NT2/D1 (cell line): ENCODE measurements around the gene RHOBTB1.

ENCODE experiments used
- SUZ12 ChIP-seq: IDR thresholded peaks from 2 replicates; pipeline ENCODE4 v1.6.1; 2011; ENCODE audit not compliant: insufficient read length, insufficient read depth; ENCODE audit errors: extremely low read depth
- YY1 ChIP-seq: IDR thresholded peaks from 2 replicates; pipeline ENCODE4 v1.6.1; 2011; ENCODE audit not compliant: insufficient read length, insufficient read depth
- ZNF274 ChIP-seq: IDR thresholded peaks from 2 replicates; pipeline ENCODE4 v1.6.1; 2011; ENCODE audit warnings: mild to moderate bottlenecking, low read depth, low read length

GRCh38 chr10:60906411-60906810 is 37.6 kb downstream of the RHOBTB1 start:
- no peak for TF ChIP-seq ZNF274
- no peak for TF ChIP-seq SUZ12
- no peak for TF ChIP-seq YY1
